HG03565 (cell line): ENCODE data around the gene PCDH17.

Source experiments
- ATAC-seq: cut with Tn5 transposase; IDR thresholded peaks from one replicate; pipeline ENCODE4 v1.9.1; 2021; ENCODE audit warnings: mild to moderate bottlenecking, moderate library complexity; ENCODE audit not compliant: unreplicated experiment

Gene PCDH17

DNA sequence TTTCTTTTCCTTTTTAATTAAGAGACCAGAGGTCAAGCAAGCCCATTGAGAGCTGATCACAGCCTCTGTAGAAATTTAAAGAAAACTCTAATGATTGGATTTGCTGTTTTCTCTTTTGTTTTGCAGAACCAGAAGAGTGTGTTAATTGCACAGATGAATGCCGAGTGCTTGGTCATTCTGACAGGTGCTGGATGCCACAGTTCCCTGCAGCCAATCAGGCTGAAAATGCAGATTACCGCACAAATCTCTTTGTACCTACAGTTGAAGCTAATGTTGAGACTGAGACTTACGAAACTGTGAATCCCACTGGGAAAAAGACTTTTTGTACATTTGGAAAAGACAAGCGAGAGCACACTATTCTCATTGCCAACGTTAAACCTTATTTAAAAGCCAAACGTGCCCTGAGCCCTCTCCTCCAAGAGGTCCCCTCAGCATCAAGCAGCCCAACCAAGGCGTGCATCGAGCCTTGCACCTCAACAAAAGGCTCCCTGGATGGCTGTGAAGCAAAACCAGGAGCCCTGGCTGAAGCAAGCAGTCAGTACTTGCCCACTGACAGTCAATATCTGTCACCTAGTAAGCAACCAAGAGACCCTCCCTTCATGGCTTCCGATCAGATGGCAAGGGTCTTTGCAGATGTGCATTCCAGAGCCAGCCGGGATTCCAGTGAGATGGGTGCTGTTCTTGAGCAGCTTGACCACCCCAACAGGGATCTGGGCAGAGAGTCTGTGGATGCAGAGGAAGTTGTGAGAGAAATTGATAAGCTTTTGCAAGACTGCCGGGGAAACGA, 93.1 kb downstream of the PCDH17 start:
- no peak for ATAC-seq

DNA sequence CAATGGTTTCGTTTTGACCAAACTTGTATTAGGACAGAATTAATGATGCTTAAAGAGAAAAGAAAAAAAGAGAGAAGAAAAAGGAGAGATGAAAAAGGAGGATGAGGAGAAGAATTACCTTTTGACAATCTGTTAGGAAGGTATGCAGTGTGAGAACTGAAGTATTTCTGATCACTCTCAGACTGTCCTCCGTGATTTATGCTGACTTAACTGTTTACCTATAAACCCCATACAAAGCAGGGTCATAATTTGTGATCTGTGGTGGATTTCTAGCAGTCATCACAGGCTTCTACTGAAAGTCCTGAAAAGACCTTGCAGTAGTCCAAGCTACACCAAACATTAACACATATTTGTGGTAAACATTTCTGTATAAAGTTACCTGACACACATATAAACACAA, 93.9 kb downstream of the PCDH17 start:
- ATAC-seq = no peak

DNA sequence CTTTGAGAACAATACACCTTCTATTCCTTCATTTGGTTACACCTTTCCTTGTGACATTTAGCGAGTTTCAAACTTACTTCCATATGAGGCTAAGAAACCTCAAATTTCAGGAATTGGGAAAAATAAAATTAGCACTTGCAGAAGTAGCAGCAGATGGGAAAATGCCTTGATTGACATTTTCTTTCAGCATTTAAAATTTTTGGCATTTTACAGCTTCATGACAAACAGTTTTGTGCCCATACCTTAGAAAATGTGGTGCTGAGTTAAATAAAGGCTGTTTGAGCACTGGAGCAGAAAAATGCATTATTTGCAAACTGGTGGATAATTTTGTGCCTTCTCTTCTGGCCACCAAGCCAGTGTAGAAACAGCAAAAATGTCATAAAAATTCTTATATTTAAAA, 95.4 kb downstream of the PCDH17 start:
- ATAC-seq = no peak

DNA sequence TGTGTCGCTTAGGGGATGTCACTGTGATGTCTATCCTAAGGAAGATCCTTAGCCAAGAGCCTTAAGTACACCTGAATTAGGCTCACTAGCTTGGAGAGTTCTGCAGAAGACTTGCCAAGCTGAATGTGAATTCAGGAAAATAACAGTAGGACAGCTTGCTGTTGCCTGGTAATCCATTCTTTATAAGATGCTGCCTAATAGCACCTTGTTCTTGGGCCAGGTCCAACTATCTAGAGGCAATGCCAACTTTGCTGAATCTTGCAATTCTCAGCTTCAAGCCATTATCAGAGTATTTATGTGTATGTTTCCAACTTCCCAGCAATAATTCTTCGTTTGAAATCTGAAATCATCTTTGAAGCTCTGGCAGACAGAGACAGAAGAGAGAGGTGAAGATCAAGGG, 102.8 kb downstream of the PCDH17 start:
- no peak for ATAC-seq

DNA sequence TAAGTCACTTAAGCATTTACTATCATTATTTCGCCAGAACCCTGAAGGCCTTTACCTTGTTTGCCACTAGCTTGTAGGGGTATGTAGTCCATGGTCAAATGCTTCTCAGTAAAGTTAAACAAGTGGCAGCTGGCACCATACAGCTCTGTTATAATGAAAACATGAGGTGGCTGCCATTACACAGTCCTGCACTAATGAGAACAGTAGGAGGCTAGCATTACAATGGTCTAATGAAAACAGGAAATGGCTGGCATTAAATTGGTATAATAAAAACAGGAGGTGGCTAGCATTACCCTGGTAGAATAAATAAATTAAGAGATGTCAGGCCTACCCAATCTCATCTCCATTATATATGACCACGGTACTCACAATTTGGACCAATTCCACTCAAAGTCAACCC, 107.5 kb downstream of the PCDH17 start:
- ATAC-seq = no peak

DNA sequence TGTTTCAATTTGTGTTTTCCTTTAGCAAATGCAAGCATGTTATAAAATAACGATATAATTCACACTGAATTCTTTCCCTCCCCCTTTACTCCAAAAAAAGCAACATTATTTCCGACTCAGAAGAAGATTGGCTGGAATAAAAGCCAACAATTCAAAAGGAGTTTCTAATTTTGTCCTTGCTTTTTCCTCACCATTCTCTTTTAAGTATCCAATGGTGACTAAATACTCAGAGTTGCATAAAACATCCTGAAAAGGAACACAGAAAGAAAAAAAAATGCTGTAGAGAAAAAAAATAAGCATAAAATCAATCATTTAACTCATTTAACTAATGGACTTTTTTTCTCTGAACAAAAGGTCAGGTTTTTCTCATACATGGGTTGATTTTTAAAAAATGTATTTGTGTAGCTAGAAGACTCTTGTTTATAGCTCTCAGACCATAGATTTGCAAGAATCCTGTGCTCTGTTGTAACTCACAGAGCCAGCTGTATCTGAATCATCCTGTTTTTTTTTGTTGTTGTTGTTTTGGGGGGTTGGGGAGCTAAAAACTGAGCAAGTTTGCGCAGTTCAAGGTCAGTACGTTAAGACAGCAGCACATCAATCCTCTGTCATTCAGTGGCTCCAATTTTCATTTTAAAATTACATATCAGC, 108.1 kb downstream of the PCDH17 start:
- no peak for ATAC-seq

DNA sequence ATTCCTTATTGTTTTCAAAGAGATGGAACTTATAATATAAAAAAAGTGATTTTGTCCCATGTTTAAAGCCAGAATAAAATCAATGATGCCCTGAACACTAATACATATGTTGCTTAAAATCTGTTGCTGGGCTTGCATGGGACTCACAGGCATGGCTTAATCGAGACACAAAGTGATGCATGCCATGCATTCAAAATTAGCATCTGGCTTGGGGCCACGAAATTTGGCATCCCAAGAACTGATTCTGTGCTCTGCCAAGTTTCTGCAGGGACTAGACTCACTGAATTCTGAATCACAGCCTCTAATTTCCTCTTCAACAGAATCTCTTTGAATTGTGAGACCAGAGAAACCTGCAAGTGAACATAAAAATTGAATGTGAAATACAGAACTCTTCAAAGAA, 109.2 kb downstream of the PCDH17 start:
- ATAC-seq = no peak

DNA sequence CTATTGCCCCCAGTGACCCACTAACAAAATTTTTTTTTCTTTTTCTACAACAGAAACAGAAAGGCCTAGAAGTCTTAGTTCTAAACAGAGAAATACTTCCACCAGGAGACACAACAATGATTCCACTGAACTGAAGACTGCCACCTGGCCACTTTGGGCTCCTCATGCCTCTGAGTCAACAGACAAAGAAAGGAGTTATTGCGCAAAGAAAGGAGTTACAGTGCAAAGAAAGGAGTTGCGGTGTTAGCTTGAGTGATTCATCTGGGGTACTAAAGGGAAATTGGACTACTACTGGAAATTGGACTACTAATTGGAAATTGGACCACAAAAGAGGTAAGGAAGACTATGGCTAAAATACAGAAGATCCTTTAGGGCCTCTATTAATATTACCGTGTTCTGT, 116.6 kb downstream of the PCDH17 start:
- ATAC-seq = no peak

DNA sequence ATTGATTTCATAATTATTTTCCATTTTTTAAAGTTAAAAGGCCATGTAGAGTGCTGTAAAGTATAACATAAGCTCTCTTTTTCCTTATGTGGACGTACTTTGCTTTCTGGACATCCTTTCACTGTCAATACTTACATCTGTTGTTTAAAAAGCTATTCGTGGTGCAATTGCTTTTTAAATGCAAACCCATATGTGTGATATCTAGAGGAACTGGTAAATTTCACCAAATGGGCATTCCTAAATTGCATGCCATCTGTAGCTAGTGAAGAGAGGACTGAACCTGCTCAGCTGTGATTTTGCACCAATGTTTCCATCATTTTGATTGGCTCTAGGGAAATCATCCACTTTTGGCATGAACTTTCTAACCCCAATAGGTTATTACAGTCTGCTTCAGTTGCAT, 129.4 kb downstream of the PCDH17 start:
- no peak for ATAC-seq

DNA sequence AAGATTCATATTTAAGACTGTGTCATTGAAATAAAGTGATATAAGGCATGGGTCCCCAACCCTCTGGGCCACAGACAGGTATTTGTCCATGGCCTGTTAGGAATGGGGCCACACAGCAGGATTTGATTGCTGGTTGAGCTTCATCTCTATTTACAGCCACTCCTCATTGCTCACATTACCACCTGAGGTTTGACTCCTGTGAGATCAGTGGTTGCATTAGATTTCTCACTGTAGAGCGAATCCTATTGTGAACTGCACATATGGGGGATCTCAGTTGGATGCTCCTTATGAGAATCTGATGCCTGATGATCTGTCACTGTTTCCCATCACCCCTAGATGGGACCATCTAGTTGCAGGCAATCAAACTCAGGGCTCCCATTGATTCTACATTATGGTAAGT, 132.1 kb downstream of the PCDH17 start:
- ATAC-seq = no peak
